Measurements from ENCODE around the gene GPR176.

Gene GPR176

GRCh38 chr15:39798382-39798781 is 121.7 kb downstream of the GPR176 start:
- Histone ChIP-seq H3K4me3 (replicated peaks; ENCODE audit: low read depth, low read length) (no peak overlapping the region), H3K36me3 (ENCODE audit: control insufficient read depth, insufficient read depth, low read length) (no peaks in the 10 kb centered on the region), H3K27me3 (replicated peaks; ENCODE audit: control insufficient read depth, insufficient read depth, low read length) (no peaks in the 10 kb centered on the region)
- no peak for TF ChIP-seq CTCF (IDR thresholded peaks at IDR 0.05; ENCODE audit: insufficient read depth, low read length, poor library complexity, severe bottlenecking)
- no peak for DNase-seq (ENCODE audit: extremely low read depth, insufficient read length)

GRCh38 chr15:39797407-39797806 is 122.7 kb downstream of the GPR176 start:
- Histone ChIP-seq H3K4me3 (replicated peaks; ENCODE audit: low read depth, low read length) (no peak overlapping the region), H3K27me3 (replicated peaks; ENCODE audit: control insufficient read depth, insufficient read depth, low read length) (no peaks in the 10 kb centered on the region), H3K36me3 (ENCODE audit: control insufficient read depth, insufficient read depth, low read length) (no peaks in the 10 kb centered on the region)
- no peak for DNase-seq (ENCODE audit: extremely low read depth, insufficient read length)
- TF ChIP-seq CTCF (IDR thresholded peaks at IDR 0.05; ENCODE audit: insufficient read depth, low read length, poor library complexity, severe bottlenecking): no peak

- Histone ChIP-seq H3K27me3 (replicated peaks; ENCODE audit: control insufficient read depth, insufficient read depth, low read length) (no peaks in the 10 kb centered on the region), H3K4me3 (replicated peaks; ENCODE audit: low read depth, low read length) (no peak overlapping the region), H3K36me3 (ENCODE audit: control insufficient read depth, insufficient read depth, low read length) (no peaks in the 10 kb centered on the region)
- DNase-seq (ENCODE audit: extremely low read depth, insufficient read length): no peak
- TF ChIP-seq CTCF (IDR thresholded peaks at IDR 0.05; ENCODE audit: insufficient read depth, low read length, poor library complexity, severe bottlenecking): no peak
Observed at GRCh38 chr15:39796601-39797000, 123.5 kb downstream of the GPR176 start.

GRCh38 chr15:39795486-39795885 is 124.6 kb downstream of the GPR176 start:
- Histone ChIP-seq H3K36me3 (ENCODE audit: control insufficient read depth, insufficient read depth, low read length) (no peaks in the 10 kb centered on the region), H3K4me3 (replicated peaks; ENCODE audit: low read depth, low read length) (no peak overlapping the region), H3K27me3 (replicated peaks; ENCODE audit: control insufficient read depth, insufficient read depth, low read length) (no peaks in the 10 kb centered on the region)
- no peak for TF ChIP-seq CTCF (IDR thresholded peaks at IDR 0.05; ENCODE audit: insufficient read depth, low read length, poor library complexity, severe bottlenecking)
- no peak for DNase-seq (ENCODE audit: extremely low read depth, insufficient read length)

- DNase-seq (ENCODE audit: extremely low read depth, insufficient read length): no peak
- no peaks in the 10 kb centered on the region for H3K36me3 ChIP-seq (ENCODE audit: control insufficient read depth, insufficient read depth, low read length)
- H3K4me3 ChIP-seq (replicated peaks; ENCODE audit: low read depth, low read length): no peak overlapping the region
- TF ChIP-seq CTCF (IDR thresholded peaks at IDR 0.05; ENCODE audit: insufficient read depth, low read length, poor library complexity, severe bottlenecking): no peak
- H3K27me3 ChIP-seq (replicated peaks; ENCODE audit: control insufficient read depth, insufficient read depth, low read length): no peaks in the 10 kb centered on the region
Observed at GRCh38 chr15:39794954-39795353, 125.1 kb downstream of the GPR176 start.

GRCh38 chr15:39793923-39794322 is 126.1 kb downstream of the GPR176 start:
- no peak for DNase-seq (ENCODE audit: extremely low read depth, insufficient read length)
- Histone ChIP-seq H3K36me3 (ENCODE audit: control insufficient read depth, insufficient read depth, low read length) (no peaks in the 10 kb centered on the region), H3K4me3 (replicated peaks; ENCODE audit: low read depth, low read length) (no peak overlapping the region), H3K27me3 (replicated peaks; ENCODE audit: control insufficient read depth, insufficient read depth, low read length) (no peaks in the 10 kb centered on the region)
- no peak for TF ChIP-seq CTCF (IDR thresholded peaks at IDR 0.05; ENCODE audit: insufficient read depth, low read length, poor library complexity, severe bottlenecking)

Measured in GM06990 (cell line).